Smooth muscle cell of the brain vasculature (primary cell): ENCODE results near the gene ADAM10.

ENCODE experiments used
- DNase-seq: peaks from one replicate; pipeline ENCODE4 v3.0.0-alpha.2; 2012; ENCODE audit warnings: low read depth, low spot score

Gene ADAM10

DNA sequence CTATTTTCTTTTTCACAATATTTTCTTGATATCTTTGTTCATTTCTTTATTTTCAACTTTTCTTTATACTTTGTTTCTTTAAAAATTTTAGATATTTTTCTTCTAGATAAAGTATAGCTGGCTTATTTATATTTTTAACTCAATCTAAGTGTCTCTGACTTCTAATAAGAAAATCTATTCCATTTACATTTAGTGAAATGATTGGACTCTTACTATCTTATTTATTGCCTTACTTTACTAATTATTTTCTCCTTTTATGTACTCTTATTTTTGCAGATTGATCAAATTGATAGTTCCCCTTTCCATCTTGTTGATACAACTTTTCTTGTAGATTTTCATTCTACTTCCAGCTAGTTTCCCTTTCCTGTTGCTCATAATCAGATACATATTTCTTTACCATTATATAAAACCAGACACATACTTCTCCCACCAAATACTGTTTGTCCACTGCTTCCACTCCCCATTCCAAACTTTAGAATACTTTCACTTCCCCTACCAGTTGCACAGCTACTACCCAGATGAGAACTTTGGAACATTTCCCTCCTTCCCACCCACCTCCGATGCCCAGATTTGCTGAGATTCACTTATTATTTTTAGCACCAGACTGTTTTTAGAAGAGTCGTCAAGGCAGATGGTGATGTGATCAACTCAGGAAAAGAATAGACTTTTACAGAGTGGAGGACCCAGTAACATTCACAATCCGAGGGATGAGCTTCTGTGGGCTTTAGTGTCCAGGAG is 166.2 kb downstream of the ADAM10 start:
- DNase-seq = no peak

DNA sequence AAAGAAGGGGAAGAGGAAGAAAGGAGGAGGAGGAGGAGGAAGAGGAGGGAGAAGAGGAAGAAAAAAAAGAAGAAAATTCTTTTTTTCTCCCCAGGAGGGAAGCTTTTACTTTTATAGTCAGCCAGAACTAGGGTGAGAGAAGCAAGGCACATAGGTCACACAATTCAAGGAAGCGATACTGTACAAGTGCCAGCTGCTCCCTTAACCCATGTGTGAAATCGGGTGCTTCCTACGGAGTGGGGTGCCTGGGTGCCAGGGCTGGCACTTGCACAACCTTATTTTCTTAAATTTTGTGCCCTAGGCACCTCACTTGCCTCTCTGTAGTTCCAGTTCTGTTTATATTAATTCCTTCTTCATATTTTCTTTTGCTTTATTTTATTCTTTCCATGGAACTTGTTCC is 167.3 kb downstream of the ADAM10 start:
- no peak for DNase-seq

DNA sequence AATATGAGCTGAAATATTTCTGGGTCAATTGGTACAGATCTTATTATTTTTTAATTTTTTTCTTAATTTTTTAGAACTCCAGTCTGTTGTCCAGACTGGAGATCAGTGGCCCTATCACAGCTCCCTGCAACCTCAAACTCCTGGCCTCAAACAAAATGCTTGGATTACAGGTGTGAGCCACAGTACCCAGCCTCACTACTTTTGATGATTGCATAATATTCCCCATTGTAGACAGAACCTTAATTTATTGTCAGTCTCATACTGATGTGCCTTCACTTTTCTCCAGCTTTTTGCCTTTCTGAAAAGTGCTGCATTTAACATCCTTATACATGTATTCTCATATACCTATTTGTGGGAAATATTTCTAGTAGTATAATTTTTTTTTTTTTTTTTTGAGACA is 172.8 kb downstream of the ADAM10 start:
- DNase-seq = no peak

DNA sequence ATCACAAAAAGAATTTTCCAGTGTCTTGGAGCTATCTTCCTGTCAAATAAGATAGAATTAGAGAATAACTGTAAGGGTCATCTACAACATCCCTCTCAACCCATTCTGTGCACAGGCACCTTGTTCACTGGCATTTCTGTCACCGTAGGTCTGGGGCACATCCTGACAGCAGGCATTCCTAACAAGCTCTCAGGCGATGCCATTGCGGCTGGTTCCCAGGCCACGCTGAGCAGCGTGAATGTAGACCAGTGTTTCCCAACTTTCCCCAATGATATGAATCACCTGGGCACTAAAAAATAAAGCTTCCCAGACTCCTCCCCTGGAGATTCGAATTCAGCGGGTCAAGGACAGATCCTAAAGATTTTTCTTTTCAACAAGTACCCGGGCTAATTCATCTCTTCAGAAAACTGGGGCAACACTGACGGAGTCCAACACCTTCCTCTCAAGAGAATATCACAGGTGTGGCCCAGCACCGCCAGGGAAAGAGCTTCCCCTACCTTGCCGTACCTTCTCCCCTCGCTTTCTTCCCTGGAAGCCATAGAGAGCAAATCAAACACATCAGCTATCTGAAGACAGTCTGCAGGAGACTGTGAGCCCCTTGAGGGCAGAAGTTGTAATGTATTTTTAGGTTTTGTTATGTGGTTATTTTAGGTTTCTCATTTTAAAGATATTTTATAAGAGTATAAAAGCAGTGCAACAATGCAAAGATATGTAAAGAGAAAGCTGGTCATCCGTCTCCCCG is 174.3 kb downstream of the ADAM10 start:
- DNase-seq = no peak

DNA sequence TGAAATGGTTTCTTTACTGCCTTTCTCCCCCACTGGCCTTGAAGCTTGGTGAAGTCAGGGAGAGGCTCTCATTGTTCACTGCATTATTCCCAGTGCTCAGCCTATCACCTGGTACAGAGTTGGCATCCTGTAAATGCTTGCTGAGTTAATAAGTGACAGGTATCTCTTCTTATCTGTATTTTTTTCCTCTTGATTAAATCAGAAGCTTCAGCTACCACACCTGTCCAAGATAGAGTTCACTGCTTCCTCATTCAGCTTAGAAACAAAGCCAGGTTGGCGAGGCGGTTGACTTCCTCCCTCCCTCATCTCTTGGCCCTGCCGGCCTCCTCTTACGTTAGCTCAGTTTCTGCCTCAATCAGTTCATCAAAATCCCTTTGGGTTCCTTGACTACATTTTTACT is 174.9 kb downstream of the ADAM10 start:
- no peak for DNase-seq

DNA sequence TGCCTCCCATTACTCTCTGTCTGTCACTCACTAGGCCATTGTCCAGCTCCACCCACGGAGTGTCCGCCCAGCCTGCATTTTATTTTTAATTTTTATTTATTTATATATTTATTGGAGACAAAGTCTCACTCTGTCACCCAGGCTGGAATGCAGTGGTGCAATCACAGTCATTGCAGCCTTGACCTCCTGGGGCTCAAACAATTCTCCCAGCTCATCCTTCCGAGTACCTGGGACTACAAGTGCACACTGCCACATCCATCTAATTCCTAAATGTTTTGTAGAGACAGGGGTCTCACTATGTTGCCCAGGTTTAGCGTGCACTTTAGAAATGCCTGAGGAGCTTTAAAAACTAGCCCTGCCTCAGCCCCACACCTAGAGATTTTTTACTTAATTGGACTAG is 176.2 kb downstream of the ADAM10 start:
- no peak for DNase-seq

DNA sequence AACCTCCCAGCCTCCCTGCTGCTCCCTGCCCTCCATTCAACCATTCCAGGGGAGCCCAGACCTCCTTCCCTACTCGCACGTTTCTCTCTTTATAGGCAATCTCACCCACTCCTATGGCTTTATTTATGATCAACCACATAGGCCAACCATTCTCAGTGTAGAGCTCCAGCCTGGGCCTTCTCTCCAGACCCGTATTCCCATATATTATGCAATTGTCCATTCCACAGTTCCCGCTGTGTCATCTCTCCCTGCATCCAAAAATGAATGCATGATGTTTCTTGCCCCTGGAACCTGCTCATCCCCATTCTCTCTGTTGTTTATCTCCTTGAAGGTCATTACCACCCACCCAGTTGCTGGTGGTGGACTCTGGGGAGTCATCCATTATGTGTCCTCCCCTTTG is 177.0 kb downstream of the ADAM10 start:
- DNase-seq = no peak

DNA sequence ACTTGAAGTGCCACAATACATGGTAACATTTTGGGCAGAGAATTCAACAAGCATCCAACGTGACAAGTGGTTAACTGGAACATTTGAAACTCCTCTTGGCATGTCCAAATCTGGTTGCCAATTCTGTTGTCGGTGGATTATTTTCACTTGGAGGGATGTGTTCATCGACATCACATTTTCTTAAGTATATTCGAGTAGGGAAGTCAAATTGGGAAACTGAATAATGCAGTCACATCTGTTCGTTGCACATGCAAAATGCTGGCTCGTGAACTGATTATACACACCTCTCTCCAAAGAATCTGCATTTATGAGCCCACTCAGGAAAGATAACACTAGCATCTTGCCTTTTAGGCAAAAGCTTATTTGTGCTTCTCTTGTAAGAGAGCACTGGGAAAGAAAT is 178.0 kb downstream of the ADAM10 start:
- no peak for DNase-seq

DNA sequence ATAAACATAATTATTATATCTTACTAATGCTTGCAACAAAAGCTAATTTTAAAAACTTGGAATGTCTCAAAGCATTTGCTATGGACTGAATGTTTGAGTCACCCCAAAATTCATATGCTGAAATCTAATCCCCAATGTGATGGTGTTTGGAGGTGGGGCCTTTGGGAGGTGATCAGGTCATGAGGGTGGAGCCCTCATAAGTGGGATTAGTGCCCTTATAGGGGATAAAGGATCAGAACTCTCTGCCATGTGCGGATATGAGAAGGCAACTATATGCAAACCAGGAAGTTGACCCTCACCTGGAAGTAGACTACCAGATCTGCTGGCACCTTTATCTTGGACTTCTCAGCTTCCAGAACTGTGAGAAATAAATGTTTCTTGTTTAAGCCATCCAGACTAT is 180.1 kb downstream of the ADAM10 start:
- no peak for DNase-seq

DNA sequence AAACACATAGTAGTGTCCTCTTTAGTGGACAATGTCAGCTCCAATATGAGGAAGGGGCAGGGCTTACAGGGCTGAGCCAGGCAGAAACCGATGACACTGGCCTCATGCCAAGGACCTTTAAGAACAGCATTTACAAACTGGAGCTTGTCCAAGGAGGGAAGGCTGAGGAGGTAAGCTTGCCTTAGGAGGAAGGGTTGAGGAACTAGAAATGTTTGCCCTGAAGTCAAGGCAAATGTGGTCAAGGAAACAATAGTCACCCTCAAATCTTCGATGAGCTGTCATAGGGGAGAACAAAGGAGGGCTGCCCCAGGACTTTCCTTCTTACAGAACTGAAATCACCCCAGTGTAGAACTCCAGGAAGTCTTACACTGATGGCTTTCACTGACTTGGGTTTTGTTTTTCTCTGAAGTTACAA is 181.3 kb downstream of the ADAM10 start:
- no peak for DNase-seq

DNA sequence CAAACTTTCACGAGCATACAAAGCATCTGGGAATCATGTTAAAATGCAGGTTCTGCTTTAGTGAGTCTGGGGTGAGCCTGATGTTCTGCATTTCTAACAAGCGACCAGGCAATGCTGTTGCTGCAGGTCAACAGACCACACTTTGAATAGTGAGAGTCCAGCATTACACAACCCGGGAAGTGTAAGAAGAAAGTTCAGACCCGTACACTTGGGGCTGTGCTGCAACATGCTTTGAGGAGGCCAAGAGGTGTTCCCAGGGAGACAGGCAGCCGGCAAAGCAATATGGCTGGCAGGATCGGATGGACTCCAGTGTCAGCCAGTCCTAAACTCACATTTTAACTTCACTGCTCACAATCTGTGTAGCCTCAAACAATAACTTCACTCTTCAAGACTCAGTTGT is 183.5 kb downstream of the ADAM10 start:
- no peak for DNase-seq

DNA sequence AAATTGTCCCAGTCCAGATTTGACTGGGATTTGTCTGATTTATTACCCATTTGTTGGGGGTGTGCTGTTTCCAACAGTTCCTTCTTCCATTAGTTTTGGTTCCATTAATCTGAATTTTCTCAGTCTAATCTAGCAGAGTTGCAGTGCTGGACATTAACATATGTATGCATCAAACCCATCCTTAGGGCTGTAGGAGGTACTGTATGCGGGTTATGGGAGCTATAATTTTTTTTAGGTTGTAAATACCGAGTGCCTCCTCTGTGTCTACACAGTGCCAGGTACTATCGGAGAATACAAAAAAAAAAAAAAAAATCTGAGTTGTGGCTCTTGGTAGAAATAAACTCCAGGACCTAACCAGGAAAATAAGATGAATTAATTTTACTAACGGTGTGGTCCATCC is 183.9 kb downstream of the ADAM10 start:
- no peak for DNase-seq

DNA sequence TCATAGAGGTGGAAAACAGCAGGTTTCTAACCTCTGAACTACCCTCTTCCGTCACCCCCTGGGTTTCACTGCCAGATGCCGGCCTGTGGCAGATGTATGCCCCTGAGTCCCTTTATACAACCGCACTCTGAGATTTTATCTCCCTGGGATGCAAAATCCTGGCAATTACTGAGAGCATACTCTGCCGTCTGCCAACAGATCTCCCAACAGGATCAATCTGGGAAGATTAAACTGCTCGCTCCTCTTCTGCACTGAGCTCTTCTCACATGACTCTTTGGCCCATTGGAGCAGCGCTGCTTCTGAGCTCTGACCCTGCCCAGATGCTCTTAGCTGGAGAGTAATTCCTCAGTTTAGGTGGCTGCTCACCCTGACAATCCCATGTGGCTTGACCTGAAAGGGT is 184.5 kb downstream of the ADAM10 start:
- DNase-seq = no peak

DNA sequence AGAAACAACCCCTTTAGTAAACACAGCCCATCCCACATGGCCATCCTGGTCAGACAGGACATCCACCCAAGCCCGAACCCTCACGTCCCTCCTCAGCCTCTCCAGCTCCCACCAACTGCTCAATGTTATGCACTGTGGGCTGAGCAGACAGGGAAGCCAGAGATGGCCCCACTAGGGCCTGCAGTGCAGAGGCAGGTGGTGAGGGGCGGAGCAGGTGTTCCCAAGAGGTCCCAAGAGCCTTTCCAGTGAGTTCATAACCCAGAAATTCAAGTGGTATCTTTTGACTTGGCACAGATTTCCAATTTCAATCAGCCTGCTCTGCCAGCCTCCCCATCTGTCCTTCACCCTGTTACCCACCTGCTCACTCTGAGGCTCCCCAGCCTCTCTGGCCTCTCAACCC is 187.4 kb downstream of the ADAM10 start:
- no peak for DNase-seq

DNA sequence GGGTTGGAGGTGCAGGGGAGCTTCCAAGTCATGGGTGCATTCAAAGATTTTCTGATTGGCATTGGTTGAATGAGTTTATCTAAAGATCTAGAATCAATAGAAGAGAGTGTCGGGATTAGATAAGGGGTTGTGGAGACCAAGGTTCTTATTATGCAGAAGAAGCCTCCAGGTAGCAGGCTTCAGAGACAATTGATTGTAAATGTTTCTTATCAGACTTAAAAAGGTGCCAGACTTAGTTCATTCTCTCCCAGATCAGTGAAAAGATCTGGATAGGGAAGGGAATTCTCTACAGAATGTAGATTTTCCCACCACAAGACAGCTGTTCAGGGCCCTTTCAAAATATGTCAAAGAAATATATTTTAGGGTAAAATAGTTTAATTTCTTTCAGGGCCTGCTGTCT is 188.2 kb downstream of the ADAM10 start:
- DNase-seq = no peak

DNA sequence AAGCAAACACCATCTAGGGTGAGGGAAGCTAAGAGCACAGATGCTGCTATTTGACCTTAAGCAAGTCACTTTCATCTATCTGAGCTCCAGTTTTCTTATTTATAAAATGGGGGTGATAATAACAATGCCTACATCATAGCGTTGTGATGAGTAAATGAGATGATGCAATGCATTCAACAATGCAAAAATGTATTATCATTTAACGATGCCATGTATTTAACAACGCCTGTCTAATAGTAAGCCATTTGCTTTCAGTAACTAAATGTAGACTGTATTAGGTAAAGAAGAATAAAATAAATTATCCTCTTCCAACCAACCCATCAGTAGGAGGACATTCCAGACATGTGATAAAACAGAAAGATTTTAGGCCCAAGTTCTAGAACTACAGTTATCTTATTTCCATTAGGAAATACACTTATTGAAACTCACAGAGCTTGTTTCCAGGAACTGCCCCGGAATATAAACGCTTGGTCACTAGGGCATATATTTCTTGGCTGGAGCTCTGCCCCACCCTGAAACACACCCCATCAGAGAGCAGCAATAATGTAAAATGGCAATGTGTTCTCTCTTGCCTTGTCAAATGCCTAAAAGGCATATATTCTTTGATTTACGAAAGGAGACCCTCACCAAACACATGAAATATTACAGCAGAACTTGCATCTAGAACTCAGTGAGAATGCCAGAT is 189.5 kb downstream of the ADAM10 start:
- DNase-seq = no peak

DNA sequence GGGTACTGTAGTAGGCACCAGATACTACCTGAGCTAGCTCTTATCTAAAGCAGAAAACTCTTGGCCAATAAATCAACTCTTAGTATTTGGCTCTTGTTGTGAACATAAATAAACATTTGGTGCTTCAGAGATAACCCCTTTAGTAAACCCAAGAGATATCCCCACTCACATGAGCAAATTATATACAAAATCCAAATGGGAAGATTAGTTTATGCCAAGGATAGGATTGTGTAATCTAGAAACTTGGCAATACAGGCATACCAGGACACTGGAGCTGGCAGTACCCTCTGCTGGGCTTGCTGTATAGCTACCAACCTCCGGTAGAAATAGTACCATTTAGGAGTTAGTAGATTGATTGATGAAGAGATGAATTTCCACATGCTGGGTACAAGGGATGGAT is 190.7 kb downstream of the ADAM10 start:
- DNase-seq = no peak

DNA sequence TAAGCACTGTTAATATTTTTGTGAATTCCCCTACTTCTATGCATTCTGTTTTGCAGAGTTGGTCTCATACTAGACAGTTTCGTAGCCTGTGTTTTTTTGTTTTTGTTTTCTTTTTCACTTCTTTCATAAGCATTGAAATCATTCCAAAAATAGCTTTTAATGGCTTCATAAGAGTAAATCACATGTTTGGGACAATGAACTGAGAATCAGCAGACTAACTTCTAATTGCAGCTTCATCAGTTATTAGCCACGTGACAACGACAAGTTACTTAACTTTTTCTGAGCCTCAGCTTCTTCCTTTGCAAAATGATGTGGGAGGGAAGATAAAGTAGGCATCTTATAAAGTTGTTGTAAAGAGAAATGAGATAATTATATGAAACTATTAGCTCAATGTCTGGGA is 193.0 kb downstream of the ADAM10 start:
- DNase-seq = no peak

DNA sequence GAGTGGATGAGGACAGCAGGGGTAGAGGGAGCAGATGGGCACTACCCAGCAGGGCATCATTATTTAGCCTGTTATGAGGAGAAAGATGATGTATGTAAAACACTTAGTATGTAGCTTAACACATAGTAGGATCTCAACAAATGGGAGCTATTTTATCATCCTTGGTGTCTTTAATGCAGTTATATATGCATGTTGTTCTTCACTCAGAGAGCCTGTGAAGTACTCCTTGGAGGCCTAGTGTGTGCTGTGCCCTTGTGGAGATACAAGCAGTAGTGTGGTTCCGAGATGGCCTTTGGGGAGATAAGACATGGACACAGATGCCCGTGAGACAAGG is 193.5 kb downstream of the ADAM10 start:
- no peak for DNase-seq

DNA sequence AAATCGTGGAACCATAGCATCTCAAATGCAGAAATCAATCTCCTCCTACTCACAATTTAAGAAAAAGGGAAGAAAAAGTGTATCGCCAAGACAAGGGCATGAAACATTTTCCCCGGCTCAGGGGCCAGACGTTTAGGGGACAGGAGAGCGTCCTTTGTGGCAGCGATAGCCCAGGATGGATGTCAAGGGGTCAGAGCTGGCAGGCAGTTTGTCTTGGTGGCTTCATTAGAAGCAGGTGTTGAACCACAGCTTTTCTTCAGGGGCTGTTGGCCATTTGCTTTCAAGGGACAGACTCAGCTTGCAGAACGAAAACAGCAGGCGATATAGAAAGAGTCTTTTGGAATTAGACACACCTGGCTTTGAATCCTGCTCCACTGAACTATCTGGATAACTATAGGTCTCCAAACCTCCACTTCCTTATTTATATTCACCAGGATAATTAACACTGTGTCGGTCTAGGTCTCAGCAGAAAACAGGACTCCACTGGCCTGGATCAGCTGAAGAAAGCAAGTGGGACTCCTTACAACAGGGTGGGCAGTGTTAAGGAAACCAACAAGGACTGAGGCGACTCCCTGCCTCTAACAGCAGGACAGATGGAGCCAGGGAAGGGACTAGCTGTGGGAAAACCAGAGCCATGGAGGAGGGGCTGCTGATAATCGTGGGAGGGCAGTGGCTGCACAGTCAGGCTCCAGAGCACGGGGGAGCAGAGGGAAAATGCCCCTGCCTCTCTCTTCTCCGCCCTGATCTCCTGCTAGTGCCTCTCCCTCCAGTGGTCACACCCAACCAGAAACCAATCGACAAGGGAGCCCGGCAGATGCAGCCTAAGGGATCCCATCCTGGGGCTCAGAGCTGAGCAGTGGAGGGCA is 194.1 kb downstream of the ADAM10 start:
- DNase-seq = no peak

DNA sequence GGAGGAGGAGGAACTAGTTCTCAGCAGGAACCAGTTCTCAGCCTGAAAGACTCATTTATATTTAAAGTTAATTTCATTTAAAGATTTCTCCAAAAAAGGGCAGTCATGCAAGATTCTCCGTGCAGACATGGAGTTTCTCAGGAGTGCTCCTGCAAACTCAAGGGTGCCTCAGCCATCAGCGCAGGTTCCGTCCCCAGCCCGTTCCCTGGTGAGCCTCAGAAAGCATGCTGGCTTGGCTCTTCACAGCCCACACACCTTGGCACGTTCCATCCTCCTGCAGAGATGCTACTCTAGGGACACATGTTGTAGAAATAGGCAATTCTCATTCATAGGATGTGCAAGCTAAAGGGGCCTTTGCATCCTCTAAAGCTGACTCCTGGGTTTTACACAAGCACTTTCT is 194.7 kb downstream of the ADAM10 start:
- no peak for DNase-seq

DNA sequence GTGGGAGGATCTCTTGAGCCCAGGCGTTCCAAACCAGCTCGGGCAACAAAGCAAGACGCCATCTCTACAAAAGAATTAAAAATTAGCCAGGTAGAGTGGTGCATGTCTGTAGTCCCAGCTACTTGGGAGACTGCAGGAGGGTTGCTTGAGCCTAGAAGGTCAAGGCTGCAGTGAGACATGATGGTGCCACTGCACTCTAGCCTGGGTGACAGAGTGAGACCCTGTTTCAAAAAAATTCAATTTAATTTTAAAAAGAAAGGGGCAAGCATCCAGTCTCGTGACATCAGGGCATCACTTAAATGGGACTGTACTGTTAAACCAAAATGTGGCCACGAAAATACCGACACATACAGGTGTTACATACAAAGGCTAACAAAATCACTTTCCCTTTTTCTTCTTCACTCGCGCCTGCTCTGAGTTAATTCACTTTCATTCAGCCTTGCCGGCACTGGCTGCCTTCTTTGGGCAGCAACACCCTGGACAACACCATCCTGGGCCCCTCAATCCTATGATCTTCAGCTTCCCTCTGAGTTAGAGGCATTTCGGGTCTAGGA is 196.1 kb downstream of the ADAM10 start:
- no peak for DNase-seq
